ENCODE measurements around the gene ANHX. TPM values are rescaled to one million over a fixed set of nuclear protein-coding genes. Genes with fewer than 3 reads are reported as not detected.
"Not testable (repeated sequence)": the region's sequence is repeated elsewhere in the genome, so short reads cannot be mapped to it uniquely, and the experiment has no call there.

The ANHX gene
- total RNA-seq (2014; rRNA removed; shearing (Covaris generic)) (not detected in 2 replicates), polyA plus RNA-seq (2016; fragmentation: Nextera tagmentation; extraction: Ambion mirVana) (not detected in 2 replicates)
- long read RNA-seq, result 0 reads

DNA sequence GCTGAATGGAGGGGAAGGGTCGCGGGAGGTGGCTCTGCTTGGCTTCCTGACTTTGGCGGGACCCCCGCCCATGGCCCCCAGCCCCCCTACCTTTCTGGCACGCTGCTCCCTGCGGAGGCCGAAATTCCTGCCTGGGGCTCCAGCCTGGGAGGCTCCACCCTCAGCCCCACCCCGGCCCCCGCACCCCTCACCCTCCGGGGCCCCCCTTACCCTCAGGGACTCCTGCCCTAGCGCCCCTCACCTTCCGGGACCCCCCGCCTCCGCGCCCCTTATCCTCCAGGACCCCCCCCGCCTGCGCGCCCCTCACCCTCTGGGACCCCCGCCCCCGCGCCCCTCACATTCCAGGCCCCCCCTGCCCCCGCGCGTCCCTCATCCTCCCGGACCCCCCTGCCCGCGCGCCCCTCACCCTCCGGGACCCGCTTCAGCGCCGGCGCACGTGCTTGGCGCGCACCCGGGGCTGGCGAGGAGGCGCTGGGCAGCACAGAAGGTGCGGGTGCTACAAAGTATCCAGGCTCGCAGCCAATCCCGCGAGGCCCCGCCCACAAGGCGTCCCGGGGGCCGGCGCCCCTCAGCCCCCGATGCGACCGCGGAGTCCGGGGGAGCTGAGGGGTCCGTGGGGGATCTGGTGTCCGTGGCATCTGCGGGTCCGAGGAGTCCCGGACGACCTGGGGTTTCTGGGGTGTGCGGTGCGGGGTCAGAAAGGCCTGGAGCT, at the start of gene ANHX:
Gene ANHX (minus strand): TSS at position 477 of the 712 bp plus-strand sequence. CDS start 1,521 bp downstream, outside the sequence.
- Mint-ChIP-seq H3K9me3 (peaks cover 84% of the 10 kb centered on the region), H3K27me3 (ENCODE audit: insufficient read depth, low read depth, poor library complexity) (peaks cover 5% of the 10 kb centered on the region), H3K4me3 (no peak within 1 kb of the TSS), H3K36me3 (ENCODE audit: low read depth) (peaks cover 44% of the 10 kb centered on the region), H3K27ac (no peak within 1 kb of the TSS), H3K4me1 (no peaks in the 10 kb centered on the region)
- Histone ChIP-seq H4K20me1 (replicated peaks; ENCODE audit: insufficient read depth) (no peaks in the 10 kb centered on the region), H3K79me2 (replicated peaks; ENCODE audit: insufficient read depth) (no peaks in the 10 kb centered on the region), H3K9me2 (ENCODE audit: insufficient read depth) (no peaks in the 10 kb centered on the region), H3K4me1 (ENCODE audit: insufficient read depth) (no peaks in the 10 kb centered on the region), H2AFZ (no peak within 1 kb of the TSS), H3K36me3 (ENCODE audit: insufficient read depth) (no peaks in the 10 kb centered on the region; the same call in 1 of the 2 replicates), H3K27me3 (ENCODE audit: insufficient read depth) (no peaks in the 10 kb centered on the region), H3K4me3 (no peak within 1 kb of the TSS), H3F3A (replicated peaks; ENCODE audit: low read depth) (no peaks in the 10 kb centered on the region), H3K4me2 (no peak within 1 kb of the TSS), H3K27ac (ENCODE audit: low read depth) (no peak within 1 kb of the TSS)
- DNase-seq (ENCODE audit: low spot score) (no peak), ATAC-seq (no peak)
- TF ChIP-seq, protein P1, sequence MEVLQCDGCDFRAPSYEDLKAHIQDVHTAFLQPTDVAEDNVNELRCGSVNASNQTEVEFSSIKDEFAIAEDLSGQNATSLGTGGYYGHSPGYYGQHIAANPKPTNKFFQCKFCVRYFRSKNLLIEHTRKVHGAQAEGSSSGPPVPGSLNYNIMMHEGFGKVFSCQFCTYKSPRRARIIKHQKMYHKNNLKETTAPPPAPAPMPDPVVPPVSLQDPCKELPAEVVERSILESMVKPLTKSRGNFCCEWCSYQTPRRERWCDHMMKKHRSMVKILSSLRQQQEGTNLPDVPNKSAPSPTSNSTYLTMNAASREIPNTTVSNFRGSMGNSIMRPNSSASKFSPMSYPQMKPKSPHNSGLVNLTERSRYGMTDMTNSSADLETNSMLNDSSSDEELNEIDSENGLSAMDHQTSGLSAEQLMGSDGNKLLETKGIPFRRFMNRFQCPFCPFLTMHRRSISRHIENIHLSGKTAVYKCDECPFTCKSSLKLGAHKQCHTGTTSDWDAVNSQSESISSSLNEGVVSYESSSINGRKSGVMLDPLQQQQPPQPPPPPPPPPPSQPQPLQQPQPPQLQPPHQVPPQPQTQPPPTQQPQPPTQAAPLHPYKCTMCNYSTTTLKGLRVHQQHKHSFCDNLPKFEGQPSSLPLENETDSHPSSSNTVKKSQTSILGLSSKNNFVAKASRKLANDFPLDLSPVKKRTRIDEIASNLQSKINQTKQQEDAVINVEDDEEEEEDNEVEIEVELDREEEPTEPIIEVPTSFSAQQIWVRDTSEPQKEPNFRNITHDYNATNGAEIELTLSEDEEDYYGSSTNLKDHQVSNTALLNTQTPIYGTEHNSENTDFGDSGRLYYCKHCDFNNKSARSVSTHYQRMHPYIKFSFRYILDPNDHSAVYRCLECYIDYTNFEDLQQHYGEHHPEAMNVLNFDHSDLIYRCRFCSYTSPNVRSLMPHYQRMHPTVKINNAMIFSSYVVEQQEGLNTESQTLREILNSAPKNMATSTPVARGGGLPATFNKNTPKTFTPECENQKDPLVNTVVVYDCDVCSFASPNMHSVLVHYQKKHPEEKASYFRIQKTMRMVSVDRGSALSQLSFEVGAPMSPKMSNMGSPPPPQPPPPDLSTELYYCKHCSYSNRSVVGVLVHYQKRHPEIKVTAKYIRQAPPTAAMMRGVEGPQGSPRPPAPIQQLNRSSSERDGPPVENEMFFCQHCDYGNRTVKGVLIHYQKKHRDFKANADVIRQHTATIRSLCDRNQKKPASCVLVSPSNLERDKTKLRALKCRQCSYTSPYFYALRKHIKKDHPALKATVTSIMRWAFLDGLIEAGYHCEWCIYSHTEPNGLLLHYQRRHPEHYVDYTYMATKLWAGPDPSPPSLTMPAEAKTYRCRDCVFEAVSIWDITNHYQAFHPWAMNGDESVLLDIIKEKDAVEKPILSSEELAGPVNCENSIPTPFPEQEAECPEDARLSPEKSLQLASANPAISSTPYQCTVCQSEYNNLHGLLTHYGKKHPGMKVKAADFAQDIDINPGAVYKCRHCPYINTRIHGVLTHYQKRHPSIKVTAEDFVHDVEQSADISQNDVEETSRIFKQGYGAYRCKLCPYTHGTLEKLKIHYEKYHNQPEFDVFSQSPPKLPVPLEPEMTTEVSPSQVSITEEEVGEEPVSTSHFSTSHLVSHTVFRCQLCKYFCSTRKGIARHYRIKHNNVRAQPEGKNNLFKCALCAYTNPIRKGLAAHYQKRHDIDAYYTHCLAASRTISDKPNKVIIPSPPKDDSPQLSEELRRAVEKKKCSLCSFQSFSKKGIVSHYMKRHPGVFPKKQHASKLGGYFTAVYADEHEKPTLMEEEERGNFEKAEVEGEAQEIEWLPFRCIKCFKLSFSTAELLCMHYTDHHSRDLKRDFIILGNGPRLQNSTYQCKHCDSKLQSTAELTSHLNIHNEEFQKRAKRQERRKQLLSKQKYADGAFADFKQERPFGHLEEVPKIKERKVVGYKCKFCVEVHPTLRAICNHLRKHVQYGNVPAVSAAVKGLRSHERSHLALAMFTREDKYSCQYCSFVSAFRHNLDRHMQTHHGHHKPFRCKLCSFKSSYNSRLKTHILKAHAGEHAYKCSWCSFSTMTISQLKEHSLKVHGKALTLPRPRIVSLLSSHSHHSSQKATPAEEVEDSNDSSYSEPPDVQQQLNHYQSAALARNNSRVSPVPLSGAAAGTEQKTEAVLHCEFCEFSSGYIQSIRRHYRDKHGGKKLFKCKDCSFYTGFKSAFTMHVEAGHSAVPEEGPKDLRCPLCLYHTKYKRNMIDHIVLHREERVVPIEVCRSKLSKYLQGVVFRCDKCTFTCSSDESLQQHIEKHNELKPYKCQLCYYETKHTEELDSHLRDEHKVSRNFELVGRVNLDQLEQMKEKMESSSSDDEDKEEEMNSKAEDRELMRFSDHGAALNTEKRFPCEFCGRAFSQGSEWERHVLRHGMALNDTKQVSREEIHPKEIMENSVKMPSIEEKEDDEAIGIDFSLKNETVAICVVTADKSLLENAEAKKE (CRISPR knock-in tag; IDR thresholded peaks at IDR 0.05), result no peak
- TF ChIP-seq JUNB (IDR thresholded peaks at IDR 0.05; ENCODE audit: unreplicated experiment), result no peak

DNA sequence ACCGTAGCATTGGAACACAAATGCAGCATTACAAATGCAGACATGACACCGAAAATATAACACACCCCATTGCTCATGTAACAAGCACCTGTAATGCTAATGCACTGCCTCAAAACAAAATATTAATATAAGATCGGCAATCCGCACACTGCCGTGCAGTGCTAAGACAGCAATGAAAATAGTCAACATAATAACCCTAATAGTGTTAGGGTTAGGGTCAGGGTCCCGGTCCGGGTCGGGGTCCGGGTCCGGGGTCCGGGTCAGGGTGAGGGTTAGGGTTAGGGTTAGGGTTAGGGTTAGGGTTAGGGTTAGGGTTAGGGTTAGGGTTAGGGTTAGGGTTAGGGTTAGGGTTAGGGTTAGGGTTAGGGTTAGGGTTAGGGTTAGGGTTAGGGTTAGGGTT, 29.0 kb upstream of the ANHX start:
- H3K27ac ChIP-seq (ENCODE audit: low read depth); H3K4me1 Mint-ChIP-seq: not testable (repeated sequence)

More for the DNA sequence above, 29.0 kb upstream of the ANHX start:
- not testable (repeated sequence) for H3K27me3 ChIP-seq (ENCODE audit: insufficient read depth); H3K27me3 Mint-ChIP-seq (ENCODE audit: insufficient read depth, low read depth, poor library complexity); H3K4me3 Mint-ChIP-seq; H3F3A ChIP-seq (replicated peaks; ENCODE audit: low read depth); H3K27ac Mint-ChIP-seq; H3K9me2 ChIP-seq (ENCODE audit: insufficient read depth); H3K79me2 ChIP-seq (replicated peaks; ENCODE audit: insufficient read depth); H3K36me3 Mint-ChIP-seq (ENCODE audit: low read depth); H2AFZ ChIP-seq; ATAC-seq; H3K36me3 ChIP-seq (ENCODE audit: insufficient read depth); H3K4me3 ChIP-seq; H3K4me1 ChIP-seq (ENCODE audit: insufficient read depth); H4K20me1 ChIP-seq (replicated peaks; ENCODE audit: insufficient read depth); DNase-seq (ENCODE audit: low spot score); H3K4me2 ChIP-seq
- H3K9me3 Mint-ChIP-seq, result peaks cover 13% of the 10 kb centered on the region; the same call in 2 of the 3 replicates

All from GM23338 (cell line).